Fibroblast of the aortic adventitia (primary cell): Measurements from ENCODE around the gene ZNF716. TPM values are rescaled to one million over a fixed set of nuclear protein-coding genes. Genes with fewer than 3 reads are reported as not detected.
"Not testable (repeated sequence)": the region's sequence is repeated elsewhere in the genome, so short reads cannot be mapped to it uniquely, and the experiment has no call there.

Experiments
- DNase-seq: peaks from one replicate; pipeline ENCODE4 v3.0.0-alpha.2; 2010; ENCODE audit warnings: low read depth
- H3K4me3 ChIP-seq: 2 replicates; pipeline ENCODE4 v1.5.1; 2011; ENCODE audit warnings: low read depth, mild to moderate bottlenecking, control low read depth, low read length, moderate library complexity
- CTCF ChIP-seq: IDR thresholded peaks from 2 replicates; pipeline ENCODE4 v1.5.1; 2011; ENCODE audit warnings: mild to moderate bottlenecking, low read length, control low read depth, inconsistent platforms; ENCODE audit not compliant: insufficient read depth
- small RNA-seq: library from RNA; depleted of rRNA; stranded (forward); fragments of <200 nt; gene quantifications from one replicate; pipeline ENCODE3, GENCODE V24; 2012
- total RNA-seq: library from RNA; depleted of rRNA; stranded (reverse); fragments of >200 nt; gene quantifications from 2 replicates; pipeline ENCODE4 v1.2.3, GENCODE V29; 2012; ENCODE audit warnings: low replicate concordance

The ZNF716 gene
- total RNA-seq, 1 donor, result not detected

- no peak for TF ChIP-seq CTCF
- no peak overlapping the region for H3K4me3 ChIP-seq
- DNase-seq, result no peak
Measured at GRCh38 chr7:57443567-57443966, 6.4 kb upstream of the ZNF716 start.

- DNase-seq, H3K4me3 ChIP-seq: not testable (repeated sequence)
Measured at GRCh38 chr7:57469186-57469828, 19.3 kb downstream of the ZNF716 start.

GRCh38 chr7:57480304-57480703 is 30.3 kb downstream of the ZNF716 start:
- not testable (repeated sequence) for DNase-seq, H3K4me3 ChIP-seq

GRCh38 chr7:57485022-57485421 is 35.0 kb downstream of the ZNF716 start:
- DNase-seq, H3K4me3 ChIP-seq: not testable (repeated sequence)

- no peak for TF ChIP-seq CTCF
- no peak for DNase-seq
Measured at GRCh38 chr7:57487957-57488356, 38.0 kb downstream of the ZNF716 start.

GRCh38 chr7:57495111-57495510 is 45.1 kb downstream of the ZNF716 start:
- not testable (repeated sequence) for DNase-seq, H3K4me3 ChIP-seq

More at GRCh38 chr7:57487957-57488356, 38.0 kb downstream of the ZNF716 start:
- H3K4me3 ChIP-seq, result no peak overlapping the region

- no peak for DNase-seq
- H3K4me3 ChIP-seq, result no peak overlapping the region
- no peak for TF ChIP-seq CTCF
Measured at GRCh38 chr7:57496395-57496794, 46.4 kb downstream of the ZNF716 start.

GRCh38 chr7:57505176-57505575 is 55.2 kb downstream of the ZNF716 start:
- TF ChIP-seq CTCF, result no peak
- no peak overlapping the region for H3K4me3 ChIP-seq
- DNase-seq, result no peak

Small RNA genes lying within 50 kb of the gene (small RNA-seq; reads per million reads assigned to genes)
- gene MIR3147, result not detected
